Endothelial cell (in vitro differentiated cells): ENCODE data around the gene UVRAG. TPM values are rescaled to one million over a fixed set of nuclear protein-coding genes. Genes with fewer than 3 reads are reported as not detected.
"Not testable (repeated sequence)": the region's sequence is repeated elsewhere in the genome, so short reads cannot be mapped to it uniquely, and the experiment has no call there.

Experiments
- DNase-seq: peaks from one replicate; pipeline ENCODE4 v3.0.0; 2021; ENCODE audit warnings: low spot score
- H3K27ac Mint-ChIP-seq: one replicate; pipeline ENCODE4 v1.8.0; 2021; ENCODE audit warnings: mixed read lengths, inconsistent platforms; ENCODE audit not compliant: unreplicated experiment
- H3K27me3 Mint-ChIP-seq: one replicate; pipeline ENCODE4 v1.8.0; 2021; ENCODE audit warnings: mild to moderate bottlenecking, moderate library complexity, mixed read lengths, inconsistent platforms; ENCODE audit not compliant: unreplicated experiment
- H3K36me3 Mint-ChIP-seq: one replicate; pipeline ENCODE4 v1.8.0; 2021; ENCODE audit warnings: mild to moderate bottlenecking, low read depth, mixed read lengths, inconsistent platforms; ENCODE audit not compliant: unreplicated experiment
- H3K4me1 Mint-ChIP-seq: one replicate; pipeline ENCODE4 v1.8.0; 2021; ENCODE audit warnings: mild to moderate bottlenecking, mixed read lengths, inconsistent platforms; ENCODE audit not compliant: unreplicated experiment
- H3K4me3 Mint-ChIP-seq: one replicate; pipeline ENCODE4 v1.8.0; 2021; ENCODE audit warnings: mild to moderate bottlenecking, mixed read lengths, inconsistent platforms; ENCODE audit not compliant: unreplicated experiment
- H3K9me3 Mint-ChIP-seq: one replicate; pipeline ENCODE4 v1.8.0; 2021; ENCODE audit warnings: mixed read lengths, inconsistent platforms; ENCODE audit not compliant: unreplicated experiment
- total RNA-seq: library from RNA; stranded (reverse); fragmentation: NEBNext Ultra II Directional; extraction: Animal tissue kit (Norgen Biotek cat#: 25700); gene quantifications from one replicate; pipeline ENCODE4 v1.2.1, GENCODE V29; 2021; ENCODE audit not compliant: unreplicated experiment
- TF ChIP-seq, protein P1 (sequence below): fragments of 200-600 bp; sonication (generic); IDR thresholded peaks from one replicate; pipeline ENCODE4 v1.5.0; 2021; ENCODE audit warnings: antibody characterized with exemption; ENCODE audit not compliant: unreplicated experiment

The UVRAG gene
- total RNA-seq, 1 donor from 2014 or later = 25.0 TPM

DNA sequence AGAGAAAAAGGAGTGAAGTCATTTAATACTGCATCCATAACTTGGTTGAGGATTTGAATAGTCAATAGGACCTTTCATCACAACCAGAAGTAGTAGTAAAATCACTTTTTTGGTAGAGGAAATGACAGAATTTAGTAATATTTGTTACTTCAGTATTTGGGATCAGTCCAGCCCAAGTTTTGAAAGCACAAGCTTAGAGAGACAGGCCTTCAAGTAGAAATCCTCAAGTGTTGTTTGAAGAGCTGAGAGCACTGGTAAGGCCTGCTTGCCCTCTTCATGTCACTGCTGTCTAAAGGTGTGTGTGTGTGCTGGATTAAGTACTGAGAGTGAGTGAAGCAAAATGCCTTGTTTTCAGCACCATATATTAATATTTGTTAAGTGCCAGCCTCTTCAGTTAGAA lies 254.0 kb downstream of the UVRAG start:
- H3K27ac Mint-ChIP-seq = no peak overlapping the region
- no peaks in the 10 kb centered on the region for H3K9me3 Mint-ChIP-seq
- H3K36me3 Mint-ChIP-seq = peaks cover 4% of the 10 kb centered on the region
- no peak overlapping the region for H3K4me3 Mint-ChIP-seq
- H3K27me3 Mint-ChIP-seq = no peaks in the 10 kb centered on the region
- H3K4me1 Mint-ChIP-seq = no peaks in the 10 kb centered on the region
- no peak for DNase-seq
- TF ChIP-seq, protein P1, sequence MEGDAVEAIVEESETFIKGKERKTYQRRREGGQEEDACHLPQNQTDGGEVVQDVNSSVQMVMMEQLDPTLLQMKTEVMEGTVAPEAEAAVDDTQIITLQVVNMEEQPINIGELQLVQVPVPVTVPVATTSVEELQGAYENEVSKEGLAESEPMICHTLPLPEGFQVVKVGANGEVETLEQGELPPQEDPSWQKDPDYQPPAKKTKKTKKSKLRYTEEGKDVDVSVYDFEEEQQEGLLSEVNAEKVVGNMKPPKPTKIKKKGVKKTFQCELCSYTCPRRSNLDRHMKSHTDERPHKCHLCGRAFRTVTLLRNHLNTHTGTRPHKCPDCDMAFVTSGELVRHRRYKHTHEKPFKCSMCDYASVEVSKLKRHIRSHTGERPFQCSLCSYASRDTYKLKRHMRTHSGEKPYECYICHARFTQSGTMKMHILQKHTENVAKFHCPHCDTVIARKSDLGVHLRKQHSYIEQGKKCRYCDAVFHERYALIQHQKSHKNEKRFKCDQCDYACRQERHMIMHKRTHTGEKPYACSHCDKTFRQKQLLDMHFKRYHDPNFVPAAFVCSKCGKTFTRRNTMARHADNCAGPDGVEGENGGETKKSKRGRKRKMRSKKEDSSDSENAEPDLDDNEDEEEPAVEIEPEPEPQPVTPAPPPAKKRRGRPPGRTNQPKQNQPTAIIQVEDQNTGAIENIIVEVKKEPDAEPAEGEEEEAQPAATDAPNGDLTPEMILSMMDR = no peak

DNA sequence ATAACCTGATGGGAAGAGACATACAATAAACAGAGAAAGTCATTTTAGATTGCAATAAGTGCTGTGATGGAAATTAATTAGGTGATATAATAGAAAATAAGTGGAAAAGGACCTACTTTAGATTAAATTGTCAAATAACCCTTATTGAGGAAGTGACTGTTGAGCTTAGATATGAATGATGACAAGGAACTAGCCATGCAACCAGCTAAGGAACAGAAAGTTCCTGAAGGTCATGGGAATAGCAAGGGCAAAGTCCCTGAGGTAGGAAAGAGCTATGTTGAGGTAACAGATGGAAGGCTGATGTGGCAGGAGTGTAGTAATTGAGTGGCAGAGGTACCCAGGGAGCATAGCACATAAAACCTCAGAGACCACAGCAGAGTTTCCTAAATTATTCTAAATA lies 256.1 kb downstream of the UVRAG start:
- H3K36me3 Mint-ChIP-seq = peaks cover 4% of the 10 kb centered on the region
- DNase-seq = no peak
- H3K27ac Mint-ChIP-seq = no peak overlapping the region
- peaks cover 6% of the 10 kb centered on the region for H3K4me1 Mint-ChIP-seq
- no peaks in the 10 kb centered on the region for H3K27me3 Mint-ChIP-seq
- TF ChIP-seq, protein P1 = no peak
- H3K9me3 Mint-ChIP-seq = no peaks in the 10 kb centered on the region
- H3K4me3 Mint-ChIP-seq = no peak overlapping the region

DNA sequence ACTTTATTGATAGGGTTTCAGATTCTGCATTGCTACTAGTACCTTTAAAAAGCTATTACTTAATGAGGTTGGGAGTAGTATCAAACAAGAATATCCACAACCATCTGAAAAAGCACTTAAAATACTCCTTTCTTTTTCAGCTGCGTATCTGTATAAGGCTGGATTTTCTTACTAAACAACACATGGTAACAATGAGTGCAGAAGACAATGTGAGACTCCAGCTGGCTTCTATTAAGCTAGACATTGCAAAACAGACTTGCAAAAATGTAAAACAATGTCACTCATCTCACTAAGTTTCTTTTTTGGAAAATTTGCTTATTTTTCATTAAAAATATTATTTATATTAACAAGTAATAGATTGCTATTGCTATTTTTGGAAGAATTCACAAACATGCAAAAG lies 258.7 kb downstream of the UVRAG start:
- Mint-ChIP-seq H3K9me3 (no peaks in the 10 kb centered on the region), H3K27me3 (no peaks in the 10 kb centered on the region), H3K27ac (no peak overlapping the region), H3K4me3 (no peak overlapping the region), H3K36me3 (no peaks in the 10 kb centered on the region), H3K4me1 (peaks cover 6% of the 10 kb centered on the region)
- DNase-seq = no peak
- TF ChIP-seq, protein P1 = no peak

DNA sequence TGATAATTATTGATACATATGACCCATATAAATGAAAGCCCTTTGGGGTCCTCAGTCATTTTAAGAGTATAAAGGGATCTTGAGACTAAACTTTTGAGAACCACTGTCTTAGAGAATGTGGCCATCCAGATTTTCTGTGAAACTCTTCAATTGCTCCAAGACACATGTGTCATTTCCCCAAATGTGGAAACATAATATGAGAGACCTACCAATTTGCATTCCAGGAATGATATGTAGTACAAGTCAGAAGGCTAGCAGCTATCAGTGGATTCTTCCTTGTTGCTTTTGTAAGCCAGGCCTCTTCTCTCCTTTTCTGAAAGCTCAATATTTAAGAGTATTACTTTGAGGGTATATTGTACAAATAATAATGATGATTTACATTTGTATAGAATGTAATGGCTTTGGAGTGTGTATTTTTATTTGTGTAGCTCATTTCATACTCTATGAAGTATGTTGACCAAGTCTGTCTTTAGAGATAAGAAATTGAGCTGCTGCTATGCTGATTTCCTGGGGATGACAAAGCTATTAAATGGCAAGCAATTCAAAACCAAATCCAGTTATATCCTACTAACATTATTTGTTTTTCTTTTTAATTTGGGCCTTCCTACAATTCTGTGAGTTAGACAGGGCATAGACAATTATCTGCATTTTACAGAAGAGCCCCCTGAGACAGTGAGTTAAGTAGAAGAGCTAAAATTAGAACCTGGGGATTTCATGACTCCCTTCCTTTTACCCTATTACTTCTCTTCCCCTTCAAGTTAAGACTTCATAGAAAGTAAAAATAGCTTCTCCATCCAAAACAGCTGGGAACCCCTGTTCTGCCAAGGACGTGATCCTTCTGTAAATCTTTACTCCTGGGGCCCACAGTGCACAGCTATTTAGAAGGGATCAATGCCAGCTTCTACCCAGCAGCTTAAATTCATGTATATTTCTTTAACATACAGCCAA lies 259.4 kb downstream of the UVRAG start:
- H3K4me3 Mint-ChIP-seq = peak overlapping the region; percentile 13
- H3K27me3 Mint-ChIP-seq = no peaks in the 10 kb centered on the region
- H3K9me3 Mint-ChIP-seq = no peaks in the 10 kb centered on the region
- peak overlapping the region; percentile 45 for H3K27ac Mint-ChIP-seq
- H3K4me1 Mint-ChIP-seq = peaks cover 6% of the 10 kb centered on the region
- TF ChIP-seq, protein P1 = no peak
- no peak for DNase-seq
- H3K36me3 Mint-ChIP-seq = no peaks in the 10 kb centered on the region

DNA sequence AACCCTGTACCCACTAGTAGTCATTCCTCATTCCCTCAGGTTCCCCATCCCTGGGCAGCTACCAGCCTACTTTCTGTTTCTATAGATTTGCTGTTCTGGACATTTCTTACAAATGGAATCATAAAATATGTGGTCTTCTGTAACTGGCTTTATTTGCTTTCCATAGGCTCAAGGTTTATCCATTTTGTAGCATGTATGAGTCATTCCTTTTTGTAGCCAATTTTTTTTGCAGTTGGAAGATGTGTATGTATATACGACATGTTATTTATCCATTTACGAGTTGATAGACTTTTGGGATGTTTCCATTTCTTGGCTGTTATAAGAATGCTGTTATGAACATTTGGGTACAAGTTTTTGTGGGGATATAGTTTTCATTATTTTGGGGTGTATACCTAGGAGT lies 260.7 kb downstream of the UVRAG start:
- Mint-ChIP-seq H3K27me3 (no peaks in the 10 kb centered on the region), H3K4me3 (no peak overlapping the region), H3K36me3 (no peaks in the 10 kb centered on the region), H3K4me1 (peaks cover 6% of the 10 kb centered on the region), H3K27ac (no peak overlapping the region), H3K9me3 (no peaks in the 10 kb centered on the region)
- TF ChIP-seq, protein P1 = no peak
- no peak for DNase-seq

DNA sequence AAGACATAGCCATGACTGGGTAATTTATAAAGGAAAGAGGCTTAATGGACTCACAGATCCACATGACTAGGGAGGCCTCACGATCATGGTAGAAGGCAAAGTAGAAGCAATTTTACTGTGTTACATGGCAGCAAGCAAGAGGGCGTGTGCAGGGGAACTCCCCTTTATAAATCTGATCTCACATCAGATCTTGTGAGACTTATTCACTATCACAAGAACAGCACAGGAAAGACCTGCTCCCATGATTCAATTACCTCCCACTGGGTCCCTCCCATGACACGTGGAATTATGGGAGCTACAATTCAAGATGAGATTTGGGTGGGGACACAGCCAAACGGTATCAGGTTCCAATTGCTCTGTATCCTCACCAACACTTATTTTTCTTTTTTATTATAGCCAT lies 261.2 kb downstream of the UVRAG start:
- DNase-seq, H3K4me1 Mint-ChIP-seq, H3K36me3 Mint-ChIP-seq, H3K9me3 Mint-ChIP-seq, H3K27ac Mint-ChIP-seq, H3K27me3 Mint-ChIP-seq, H3K4me3 Mint-ChIP-seq: not testable (repeated sequence)
